GM23338 (cell line): ENCODE results near the gene KLHL6. TPM values are rescaled to one million over a fixed set of nuclear protein-coding genes. Genes with fewer than 3 reads are reported as not detected.

Source experiments
- ATAC-seq: fragments of 200-7000 bp; cut with Tn5 transposase; 3 replicates; pipeline ENCODE4 v1.9.1; 2020
- DNase-seq: peaks from one replicate; pipeline ENCODE4 v3.0.0-alpha.2; 2015; ENCODE audit warnings: low spot score
- H2AFZ ChIP-seq: fragments of 200-600 bp; sonication (generic); 2 replicates; pipeline ENCODE4 v1.8.0; 2016; ENCODE audit warnings: antibody characterized with exemption, mild to moderate bottlenecking, moderate library complexity
- H3F3A ChIP-seq: fragments of 200-600 bp; sonication (generic); replicated peaks from 2 replicates; pipeline ENCODE4 v1.8.0; 2017; ENCODE audit warnings: antibody characterized with exemption, mixed run types, low read depth
- H3K27ac ChIP-seq: fragments of 200-600 bp; sonication (generic); 2 replicates; pipeline ENCODE4 v1.6.1; 2016; ENCODE audit warnings: low read depth
- H3K27me3 ChIP-seq: fragments of 200-600 bp; sonication (generic); 2 replicates; pipeline ENCODE4 v1.8.0; 2016; ENCODE audit warnings: mild to moderate bottlenecking, mixed run types, moderate library complexity; ENCODE audit not compliant: insufficient read depth
- H3K36me3 ChIP-seq: fragments of 200-600 bp; sonication (generic); 2 replicates; pipeline ENCODE4 v1.8.0; 2016; ENCODE audit warnings: mild to moderate bottlenecking; ENCODE audit not compliant: insufficient read depth
- H3K4me1 ChIP-seq: fragments of 200-600 bp; sonication (generic); 2 replicates; pipeline ENCODE4 v1.8.0; 2016; ENCODE audit warnings: mild to moderate bottlenecking, moderate library complexity; ENCODE audit not compliant: insufficient read depth
- H3K4me2 ChIP-seq: fragments of 200-600 bp; sonication (generic); 2 replicates; pipeline ENCODE4 v1.7.1; 2017; ENCODE audit warnings: mixed run types
- H3K4me3 ChIP-seq: fragments of 200-600 bp; sonication (generic); 2 replicates; pipeline ENCODE4 v1.6.1; 2016; ENCODE audit warnings: mixed run types
- H3K79me2 ChIP-seq: fragments of 200-600 bp; sonication (generic); replicated peaks from 2 replicates; pipeline ENCODE4 v1.8.0; 2017; ENCODE audit warnings: mild to moderate bottlenecking; ENCODE audit not compliant: insufficient read depth
- H3K9me2 ChIP-seq: fragments of 200-600 bp; sonication (generic); 2 replicates; pipeline ENCODE4 v1.8.0; 2017; ENCODE audit not compliant: insufficient read depth
- H4K20me1 ChIP-seq: fragments of 200-600 bp; sonication (generic); replicated peaks from 2 replicates; pipeline ENCODE4 v1.8.0; 2017; ENCODE audit warnings: mild to moderate bottlenecking; ENCODE audit not compliant: insufficient read depth
- H3K27ac Mint-ChIP-seq: 2 replicates; pipeline ENCODE4 v1.8.0; 2020; ENCODE audit warnings: inconsistent platforms, mild to moderate bottlenecking, moderate library complexity, mixed read lengths
- H3K27me3 Mint-ChIP-seq: 3 replicates; pipeline ENCODE4 v1.8.0; 2022; ENCODE audit warnings: low read depth, mild to moderate bottlenecking, moderate library complexity, mixed read lengths, inconsistent platforms; ENCODE audit not compliant: insufficient read depth, poor library complexity
- H3K36me3 Mint-ChIP-seq: 3 replicates; pipeline ENCODE4 v1.8.0; 2021; ENCODE audit warnings: low read depth, mild to moderate bottlenecking, inconsistent platforms, moderate library complexity, mixed read lengths
- H3K4me1 Mint-ChIP-seq: 3 replicates; pipeline ENCODE4 v1.8.0; 2020; ENCODE audit warnings: mild to moderate bottlenecking, inconsistent platforms, mixed read lengths
- H3K4me3 Mint-ChIP-seq: 3 replicates; pipeline ENCODE4 v1.8.0; 2021; ENCODE audit warnings: moderate library complexity, mild to moderate bottlenecking, inconsistent platforms, mixed read lengths
- H3K9me3 Mint-ChIP-seq: 3 replicates; pipeline ENCODE4 v1.8.0; 2020; ENCODE audit warnings: moderate library complexity, mild to moderate bottlenecking, inconsistent platforms, mixed read lengths
- CREB1 ChIP-seq: fragments of 250-450 bp; sonication (Bioruptor Pico); IDR thresholded peaks from 2 replicates; pipeline ENCODE4 v1.5.0; 2020; ENCODE audit warnings: low read depth, mild to moderate bottlenecking, moderate library complexity
- CTCF ChIP-seq, 2 experiments: fragments of 200-600 bp in 1 of 2; sonication (generic) in 1 of 2; conservative IDR thresholded peaks; 2 replicates each; pipeline versions ENCODE4 v1.5.1 to v1.6.1; 2016 to 2017; ENCODE audit warnings: antibody characterized with exemption in 2 of 2, low read depth in 2 of 2, mild to moderate bottlenecking in 2 of 2, moderate library complexity in 1 of 2
- NANOG ChIP-seq: IDR thresholded peaks from 2 replicates; pipeline ENCODE4 v1.6.1; 2016; ENCODE audit warnings: antibody characterized with exemption, borderline replicate concordance
- POLR2AphosphoS5 ChIP-seq: IDR thresholded peaks from 2 replicates; pipeline ENCODE4 v1.6.1; 2016; ENCODE audit warnings: antibody characterized with exemption, low read depth
- STAT1 ChIP-seq: IDR thresholded peaks from one replicate; pipeline ENCODE4 v1.6.1; 2016; ENCODE audit warnings: antibody characterized with exemption; ENCODE audit not compliant: unreplicated experiment
- ZNF114 ChIP-seq: fragments of 250-450 bp; sonication (Bioruptor Pico); IDR thresholded peaks from 2 replicates; pipeline ENCODE4 v1.5.0; 2020; ENCODE audit warnings: mild to moderate bottlenecking, moderate library complexity
- ZNF331 ChIP-seq: fragments of 250-450 bp; sonication (Bioruptor Pico); IDR thresholded peaks from 2 replicates; pipeline ENCODE4 v1.5.0; 2020; ENCODE audit warnings: low read depth, mild to moderate bottlenecking, moderate library complexity
- ZNF462 ChIP-seq: fragments of 250-450 bp; sonication (Bioruptor Pico); IDR thresholded peaks from 2 replicates; pipeline ENCODE4 v1.5.0; 2020; ENCODE audit warnings: mild to moderate bottlenecking, moderate library complexity
- polyA plus RNA-seq: library from polyadenylated mRNA; unstranded; fragments of >200 nt; fragmentation: Nextera tagmentation; extraction: Ambion mirVana; gene quantifications from 2 replicates; pipeline ENCODE4 v1.2.1, GENCODE V29; 2016
- total RNA-seq: library from RNA; depleted of rRNA; stranded (reverse); fragments of >200 nt; shearing (Covaris generic); gene quantifications from 2 replicates; pipeline ENCODE4 v1.2.3, GENCODE V29; 2014

The KLHL6 gene
- total and polyA plus RNA-seq, 2 experiments from 2014 or later: not detected

- peaks cover 27% of the 10 kb centered on the region for H3K4me1 Mint-ChIP-seq
- Histone ChIP-seq H3K79me2 (no peaks in the 10 kb centered on the region), H3K27me3 (no peaks in the 10 kb centered on the region), H3K4me2 (no peak overlapping the region), H3K4me1 (peaks cover 12% of the 10 kb centered on the region), H3K36me3 (no peaks in the 10 kb centered on the region), H4K20me1 (no peaks in the 10 kb centered on the region), H3K9me2 (peaks cover 3% of the 10 kb centered on the region; the same call in 1 of the 2 replicates), H2AFZ (peak overlapping the region; percentile 98; the same call in 1 of the 2 replicates), H3K4me3 (no peak overlapping the region), H3K27ac (no peak overlapping the region), H3F3A (0 out of 2 replicates have a peak, but pooled peaks cover 4% of the 10 kb centered on the region)
- no peak for ATAC-seq
- no peak overlapping the region for H3K4me3 Mint-ChIP-seq
- no peak for DNase-seq
- TF ChIP-seq ZNF114 (no peak), CTCF (conservative IDR thresholded peaks at IDR 0.05; ENCODE audit: low read depth in 2 of 2) (no peak), ZNF331 (no peak), STAT1 (no peak), ZNF462 (CRISPR knock-in tag) (no peak), NANOG (no peak), CREB1 (CRISPR knock-in tag) (no peak), POLR2AphosphoS5 (no peak)
- no peaks in the 10 kb centered on the region for H3K9me3 Mint-ChIP-seq
- H3K36me3 Mint-ChIP-seq: no peaks in the 10 kb centered on the region
- peaks cover 6% of the 10 kb centered on the region for H3K27me3 Mint-ChIP-seq
- H3K27ac Mint-ChIP-seq: no peak overlapping the region
Measured at GRCh38 chr3:183517607-183518006, 37.9 kb downstream of the KLHL6 start.
